MM.1S (cell line): ENCODE measurements around the gene GLYAT.
A peak's percentile ranks its signal among the peaks of the same experiment; 100 is the strongest.

Source experiments
- EZH2phosphoT487 ChIP-seq: fragments of 300-600 bp; sonication (generic); IDR thresholded peaks from 2 replicates; pipeline ENCODE4 v1.6.1; 2018; ENCODE audit warnings: antibody characterized with exemption, low read length
- TF ChIP-seq, protein P1 (sequence below): fragments of 300-600 bp; sonication (generic); IDR thresholded peaks from 2 replicates; pipeline ENCODE4 v1.5.1; 2016; ENCODE audit warnings: antibody characterized with exemption, low read length, mixed read lengths

DNA sequence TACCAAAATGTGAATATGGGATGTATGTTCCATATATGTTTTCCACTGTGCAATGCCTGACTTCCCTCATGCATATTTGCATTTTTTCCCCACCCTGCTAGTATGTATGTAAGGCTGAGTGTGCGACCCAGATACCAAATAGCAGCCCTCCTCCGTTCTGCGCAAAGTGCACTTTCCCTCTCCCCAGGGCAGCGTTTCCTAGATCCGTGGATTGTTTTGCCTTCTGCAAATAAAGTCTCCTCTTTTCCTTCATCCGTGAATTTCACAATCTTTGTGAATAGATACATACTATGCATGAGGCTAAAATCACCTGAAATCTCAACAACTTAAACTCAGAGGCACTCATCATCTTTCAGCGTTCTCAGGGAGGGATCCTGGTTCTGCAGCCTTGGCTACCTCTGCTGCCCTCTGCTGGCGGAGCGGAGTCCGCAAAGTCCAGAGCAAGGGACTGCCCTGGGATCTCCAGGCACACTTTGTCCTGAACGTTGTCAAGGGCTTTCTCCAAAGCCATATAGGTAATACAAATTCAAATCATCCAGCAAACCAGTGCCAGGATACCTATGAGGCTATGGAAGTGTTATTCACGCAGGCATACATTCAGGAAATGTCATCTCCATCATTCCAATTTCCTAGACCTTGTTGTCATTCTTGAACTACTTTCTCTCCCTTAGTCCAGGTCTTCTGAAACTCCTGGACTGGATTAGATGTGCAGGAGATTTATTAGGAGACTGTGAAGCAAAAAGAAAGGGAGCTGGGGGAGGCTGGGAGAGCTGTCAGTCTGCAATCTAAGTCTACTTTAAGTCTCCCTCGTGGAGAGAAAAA lies 56.2 kb downstream of the GLYAT start:
- TF ChIP-seq, protein P1, sequence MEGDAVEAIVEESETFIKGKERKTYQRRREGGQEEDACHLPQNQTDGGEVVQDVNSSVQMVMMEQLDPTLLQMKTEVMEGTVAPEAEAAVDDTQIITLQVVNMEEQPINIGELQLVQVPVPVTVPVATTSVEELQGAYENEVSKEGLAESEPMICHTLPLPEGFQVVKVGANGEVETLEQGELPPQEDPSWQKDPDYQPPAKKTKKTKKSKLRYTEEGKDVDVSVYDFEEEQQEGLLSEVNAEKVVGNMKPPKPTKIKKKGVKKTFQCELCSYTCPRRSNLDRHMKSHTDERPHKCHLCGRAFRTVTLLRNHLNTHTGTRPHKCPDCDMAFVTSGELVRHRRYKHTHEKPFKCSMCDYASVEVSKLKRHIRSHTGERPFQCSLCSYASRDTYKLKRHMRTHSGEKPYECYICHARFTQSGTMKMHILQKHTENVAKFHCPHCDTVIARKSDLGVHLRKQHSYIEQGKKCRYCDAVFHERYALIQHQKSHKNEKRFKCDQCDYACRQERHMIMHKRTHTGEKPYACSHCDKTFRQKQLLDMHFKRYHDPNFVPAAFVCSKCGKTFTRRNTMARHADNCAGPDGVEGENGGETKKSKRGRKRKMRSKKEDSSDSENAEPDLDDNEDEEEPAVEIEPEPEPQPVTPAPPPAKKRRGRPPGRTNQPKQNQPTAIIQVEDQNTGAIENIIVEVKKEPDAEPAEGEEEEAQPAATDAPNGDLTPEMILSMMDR = peak; percentile 98
- no peak for TF ChIP-seq EZH2phosphoT487
